HUES48 (cell line): Measurements from ENCODE around the gene PCYT2.
"Not testable (repeated sequence)": the region's sequence is repeated elsewhere in the genome, so short reads cannot be mapped to it uniquely, and the experiment has no call there.

ENCODE experiments used
- H3K27ac ChIP-seq: one replicate; pipeline ENCODE4 v1.7.0; 2013; ENCODE audit warnings: low read depth, low read length, inconsistent platforms
- H3K27me3 ChIP-seq: 2 replicates; pipeline ENCODE4 v1.6.1; 2013; ENCODE audit warnings: mild to moderate bottlenecking, low read length; ENCODE audit not compliant: control insufficient read depth, insufficient read depth
- H3K36me3 ChIP-seq: 2 replicates; pipeline ENCODE4 v1.6.1; 2013; ENCODE audit warnings: low read length; ENCODE audit not compliant: control insufficient read depth, insufficient read depth
- H3K4me1 ChIP-seq: 2 replicates; pipeline ENCODE4 v1.6.1; 2013; ENCODE audit warnings: mild to moderate bottlenecking, low read length; ENCODE audit not compliant: control insufficient read depth, insufficient read depth
- H3K4me3 ChIP-seq: 2 replicates; pipeline ENCODE4 v1.5.1; 2013; ENCODE audit warnings: mild to moderate bottlenecking, low read depth, low read length
- H3K9ac ChIP-seq: 2 replicates; pipeline ENCODE4 v1.6.1; 2013; ENCODE audit warnings: mild to moderate bottlenecking, low read depth, low read length, moderate library complexity
- H3K9me3 ChIP-seq: 2 replicates; pipeline ENCODE4 v1.6.1; 2013; ENCODE audit warnings: low read length; ENCODE audit not compliant: control insufficient read depth, insufficient read depth

Gene PCYT2

DNA sequence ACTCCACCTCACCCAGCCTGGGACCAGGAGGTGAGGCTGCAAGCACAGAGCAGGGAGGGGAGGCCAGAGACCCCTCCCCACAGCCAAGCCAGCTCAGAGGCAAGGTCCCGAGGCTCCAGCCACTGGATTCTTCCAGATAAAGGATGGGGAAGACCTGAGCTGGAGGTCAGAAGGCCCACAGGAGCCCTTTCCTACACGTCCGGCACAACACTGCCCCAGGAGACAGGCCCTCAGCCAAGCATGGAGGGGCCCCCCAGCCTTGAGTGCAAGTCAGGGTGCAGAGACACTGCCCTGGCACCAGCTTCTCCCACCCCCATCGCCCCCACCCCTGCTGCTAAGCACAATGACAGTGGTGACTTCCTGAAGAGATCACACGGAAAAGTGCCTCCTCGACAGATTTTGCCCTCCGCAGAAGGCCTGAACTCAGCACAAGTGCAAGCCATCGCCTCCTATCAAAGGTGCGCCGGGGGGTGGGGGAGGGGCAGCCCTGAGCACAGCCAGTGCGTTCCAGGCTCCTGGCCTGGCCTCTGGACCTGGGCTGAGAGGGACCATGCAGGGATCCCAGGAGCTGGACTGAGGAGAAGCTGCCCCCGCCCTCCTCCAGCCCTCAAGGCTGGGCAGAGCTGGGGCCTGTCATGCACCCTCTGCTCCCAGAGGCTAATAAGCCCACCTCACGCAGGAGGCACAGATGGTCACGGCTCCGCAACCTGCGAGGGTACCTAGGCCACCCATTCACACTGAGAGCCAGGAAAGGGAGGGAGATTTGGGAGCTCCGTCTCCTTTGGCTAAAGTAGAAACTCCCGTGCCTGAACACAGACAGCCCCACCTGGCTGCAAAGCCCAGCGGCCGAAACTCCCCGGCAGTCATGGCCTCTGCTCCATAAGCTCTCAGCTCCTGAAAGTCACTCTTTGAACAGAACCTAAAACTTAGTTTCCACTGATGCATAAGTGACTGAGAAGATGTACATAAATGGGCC is 13.6 kb upstream of the PCYT2 start:
- Histone ChIP-seq H3K4me1 (peaks cover 32% of the 10 kb centered on the region), H3K27ac (peak overlapping the region; percentile 93), H3K36me3 (peaks cover 30% of the 10 kb centered on the region), H3K9me3 (no peaks in the 10 kb centered on the region), H3K9ac (0 out of 2 replicates have a peak overlapping the region, but pooled peaks have one; percentile 24), H3K27me3 (peaks cover 12% of the 10 kb centered on the region; the same call in 1 of the 2 replicates), H3K4me3 (peak overlapping the region; percentile 44; the same call in 1 of the 2 replicates)

DNA sequence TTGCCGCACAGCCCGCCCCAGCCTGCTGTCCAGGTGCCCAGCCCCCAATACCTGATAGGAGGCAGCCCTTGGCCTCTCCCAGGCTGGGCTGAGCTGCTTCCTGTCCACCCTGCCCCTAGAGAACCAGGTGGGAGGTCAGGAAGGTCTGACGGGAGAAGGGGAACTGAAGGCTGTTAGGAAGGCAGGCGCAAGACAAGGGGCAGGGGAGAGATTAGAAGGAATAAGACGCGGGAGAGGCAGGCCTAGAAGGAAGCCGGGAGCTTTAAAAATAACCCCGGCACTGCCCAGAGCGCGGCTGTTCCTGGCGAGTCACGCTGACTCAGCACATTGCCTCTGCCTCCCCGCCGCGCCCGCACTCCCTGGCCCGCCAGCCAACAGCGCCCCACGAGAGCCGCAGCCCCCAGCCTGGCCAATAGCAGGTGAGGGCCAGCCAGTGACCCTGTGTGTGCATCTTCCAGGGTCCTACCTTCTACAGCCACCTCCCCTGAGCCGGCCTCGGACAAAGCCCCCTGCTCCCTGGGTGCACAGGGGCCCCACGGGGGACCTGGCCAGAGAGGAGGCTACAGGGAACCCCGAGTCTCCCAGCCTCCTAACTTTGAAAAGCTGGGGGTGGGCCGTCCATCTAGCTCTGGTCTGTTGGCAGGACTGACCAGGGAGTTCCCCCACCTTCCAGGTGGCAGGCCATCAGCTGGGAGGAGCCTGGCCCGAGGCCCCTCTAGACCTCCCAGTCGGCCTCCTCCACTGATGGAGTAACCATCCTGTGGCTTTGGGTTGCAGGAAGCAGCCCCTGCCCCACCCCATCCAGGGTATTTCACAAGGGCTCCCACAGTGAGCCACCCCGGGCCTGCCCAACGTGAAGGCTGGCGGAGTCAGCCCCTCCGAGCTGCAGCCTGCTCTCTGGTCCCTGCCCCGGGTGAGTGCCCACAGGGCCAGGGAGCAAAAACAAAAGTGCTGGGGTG is 12.4 kb upstream of the PCYT2 start:
- peak overlapping the region; percentile 56 for H3K9ac ChIP-seq
- H3K27me3 ChIP-seq, result peaks cover 4% of the 10 kb centered on the region; the same call in 1 of the 2 replicates
- H3K36me3 ChIP-seq, result peaks cover 39% of the 10 kb centered on the region
- peaks cover 32% of the 10 kb centered on the region for H3K4me1 ChIP-seq
- no peaks in the 10 kb centered on the region for H3K9me3 ChIP-seq
- peak overlapping the region; percentile 44; the same call in 1 of the 2 replicates for H3K4me3 ChIP-seq
- peak overlapping the region; percentile 93 for H3K27ac ChIP-seq

GRCh38 chr17:81922566-81923301 is 11.5 kb upstream of the PCYT2 start:
- Histone ChIP-seq H3K27me3 (no peaks in the 10 kb centered on the region), H3K9ac (no peak overlapping the region), H3K4me3 (peak overlapping the region; percentile 44; the same call in 1 of the 2 replicates), H3K4me1 (peaks cover 32% of the 10 kb centered on the region), H3K9me3 (no peaks in the 10 kb centered on the region), H3K36me3 (peaks cover 39% of the 10 kb centered on the region), H3K27ac (peak overlapping the region; percentile 93)

DNA sequence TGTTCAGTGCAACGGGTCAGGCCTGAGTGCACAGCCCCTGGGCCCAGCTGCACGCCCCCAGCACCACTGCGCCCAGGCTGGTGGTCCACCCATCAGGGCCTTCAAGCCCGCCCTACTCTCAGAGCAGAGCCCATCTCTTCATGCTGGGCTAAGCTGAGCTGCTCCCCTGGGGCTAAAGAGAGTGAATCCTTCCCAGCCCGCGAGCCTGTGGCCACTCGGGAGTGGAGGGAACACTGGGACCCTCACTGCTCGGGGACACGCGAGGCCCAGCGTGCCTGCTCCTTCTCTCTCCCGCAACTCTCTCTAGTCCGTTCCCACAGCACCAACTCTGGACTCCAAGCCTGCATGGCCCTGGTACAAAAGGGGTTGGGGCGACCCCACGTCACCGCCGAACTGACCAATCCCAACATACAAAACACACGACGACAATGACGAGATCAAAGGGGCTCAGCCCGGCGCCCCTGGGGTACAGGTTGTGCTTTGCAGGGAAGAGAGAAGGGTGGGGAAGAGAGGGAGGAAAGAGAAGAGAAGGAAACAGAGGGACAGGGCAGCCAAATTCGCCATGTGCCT is 10.9 kb upstream of the PCYT2 start:
- Histone ChIP-seq H3K36me3 (peaks cover 39% of the 10 kb centered on the region), H3K27ac (no peak overlapping the region), H3K27me3 (no peaks in the 10 kb centered on the region), H3K4me1 (peaks cover 34% of the 10 kb centered on the region), H3K9ac (no peak overlapping the region), H3K4me3 (no peak overlapping the region), H3K9me3 (no peaks in the 10 kb centered on the region)

GRCh38 chr17:81921537-81921862 is 10.3 kb upstream of the PCYT2 start:
- Histone ChIP-seq H3K4me1 (peaks cover 39% of the 10 kb centered on the region), H3K9me3 (no peaks in the 10 kb centered on the region), H3K4me3 (no peak overlapping the region), H3K27me3 (no peaks in the 10 kb centered on the region), H3K36me3 (peaks cover 39% of the 10 kb centered on the region), H3K27ac (no peak overlapping the region), H3K9ac (no peak overlapping the region)

DNA sequence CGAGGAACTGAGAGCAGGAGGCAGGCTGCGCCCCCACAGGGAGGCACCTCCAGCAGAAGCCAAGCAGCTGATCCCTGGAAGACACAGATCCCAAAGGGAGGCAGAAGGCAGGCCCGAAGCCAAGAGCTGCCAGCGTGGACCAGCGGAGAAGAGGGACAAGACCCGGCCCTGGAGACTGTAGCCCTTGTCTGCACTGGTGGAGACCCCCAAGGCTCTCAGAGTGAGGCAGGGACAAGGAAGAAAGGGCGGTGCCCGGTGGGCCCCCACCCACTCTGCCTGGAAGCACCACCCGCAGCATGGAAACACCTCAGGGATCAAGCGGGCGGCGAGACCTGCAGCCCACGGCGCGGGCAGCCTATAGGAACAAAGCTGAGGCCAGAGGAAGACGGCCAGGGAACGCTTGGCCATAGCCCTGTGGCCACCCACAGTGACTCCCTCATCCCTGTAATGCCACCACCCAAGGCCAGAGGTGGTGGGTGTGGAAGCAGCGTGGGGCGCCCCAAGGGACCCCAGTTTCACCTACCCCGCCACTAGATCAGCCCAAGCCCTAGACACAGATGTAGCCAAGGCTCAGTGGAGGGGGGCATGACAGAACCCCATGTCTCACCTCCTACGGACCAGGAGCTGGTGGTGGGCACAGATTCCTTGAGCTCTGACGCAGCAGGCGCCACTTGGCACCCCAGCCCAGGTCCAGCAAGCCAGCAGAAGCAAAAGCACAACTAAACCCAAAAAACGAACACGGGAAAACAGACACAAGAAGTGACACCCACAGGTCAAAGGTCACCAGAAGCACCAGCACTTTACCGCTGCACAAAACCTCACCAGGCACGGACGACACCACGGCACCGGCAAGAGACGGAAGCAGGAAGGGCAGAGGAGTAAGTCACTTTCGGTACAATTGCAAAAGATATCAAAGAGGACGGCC is 9.7 kb upstream of the PCYT2 start:
- Histone ChIP-seq H3K27me3 (no peaks in the 10 kb centered on the region), H3K9ac (no peak overlapping the region), H3K4me3 (no peak overlapping the region), H3K4me1 (peaks cover 33% of the 10 kb centered on the region), H3K36me3 (peaks cover 41% of the 10 kb centered on the region), H3K9me3 (no peaks in the 10 kb centered on the region), H3K27ac (no peak overlapping the region)

DNA sequence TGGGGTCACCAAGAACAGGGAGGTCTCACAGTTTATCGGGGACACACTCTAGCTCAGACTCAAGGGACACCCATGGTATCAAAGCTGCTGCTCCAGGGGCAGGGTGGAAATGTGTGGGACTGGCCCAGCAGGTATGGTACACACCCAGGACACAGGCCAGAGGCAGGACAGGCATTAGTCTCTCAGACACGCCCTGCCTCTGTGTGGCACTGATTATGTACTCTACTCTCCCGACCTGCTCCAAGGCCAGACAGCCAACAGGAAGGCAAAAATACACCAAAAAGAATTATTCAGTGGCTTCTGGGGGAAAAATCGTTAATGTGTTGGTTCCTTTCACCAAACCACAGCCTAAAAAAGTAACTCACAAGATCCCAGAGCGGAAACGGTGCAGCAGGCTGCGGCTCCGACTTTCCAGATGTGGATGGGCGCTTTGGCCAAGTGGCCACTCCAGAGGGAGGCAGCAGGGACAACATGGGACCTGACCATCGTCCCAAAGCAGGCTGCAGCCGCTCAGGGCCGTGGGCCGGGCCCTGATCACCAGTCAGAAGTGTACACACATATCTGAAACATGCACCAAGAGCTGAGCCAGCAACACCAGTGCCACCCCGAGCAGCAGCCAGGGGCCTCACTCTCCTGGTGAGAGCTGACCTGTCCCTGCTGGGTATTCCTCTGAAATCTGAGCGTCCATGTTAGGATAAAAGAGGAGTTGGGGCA is 7.8 kb upstream of the PCYT2 start:
- H3K27me3 ChIP-seq, result no peaks in the 10 kb centered on the region
- peaks cover 60% of the 10 kb centered on the region for H3K36me3 ChIP-seq
- H3K9me3 ChIP-seq, result no peaks in the 10 kb centered on the region
- H3K27ac ChIP-seq, result no peak overlapping the region
- no peak overlapping the region for H3K9ac ChIP-seq
- no peak overlapping the region for H3K4me3 ChIP-seq
- H3K4me1 ChIP-seq, result peaks cover 19% of the 10 kb centered on the region

DNA sequence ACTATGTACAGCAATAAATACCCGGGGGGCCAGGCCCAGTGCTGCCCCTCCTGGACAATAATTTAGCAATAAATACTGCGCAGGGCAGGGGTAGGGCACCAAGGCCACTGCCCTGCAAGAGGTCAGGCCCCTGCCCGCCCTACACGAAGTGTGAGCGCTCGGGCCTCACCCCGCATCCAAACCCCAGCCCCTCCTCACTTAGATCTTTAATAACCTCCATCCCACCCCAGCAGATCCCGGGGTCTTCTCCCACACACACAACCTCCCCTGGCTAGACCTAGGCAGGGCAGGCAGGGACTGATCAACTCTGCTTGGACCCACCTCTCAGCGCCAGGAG is 7.1 kb upstream of the PCYT2 start:
- H3K4me1 ChIP-seq, result peaks cover 12% of the 10 kb centered on the region
- not testable (repeated sequence) for H3K27ac ChIP-seq, H3K27me3 ChIP-seq, H3K9me3 ChIP-seq, H3K9ac ChIP-seq
- peaks cover 67% of the 10 kb centered on the region for H3K36me3 ChIP-seq
- peak overlapping the region; percentile 83; the same call in 1 of the 2 replicates for H3K4me3 ChIP-seq

- Histone ChIP-seq H3K4me1 (peaks cover 8% of the 10 kb centered on the region), H3K9me3 (no peaks in the 10 kb centered on the region), H3K27ac (peak within 1 kb of the TSS; percentile 66), H3K4me3 (peak within 1 kb of the TSS; percentile 83), H3K27me3 (no peaks in the 10 kb centered on the region), H3K36me3 (peaks cover 71% of the 10 kb centered on the region), H3K9ac (peak within 1 kb of the TSS; percentile 72)
Measured at GRCh38 chr17:81917565-81918332, 6.5 kb upstream of the PCYT2 start, which contains the start of gene SIRT7. TSS of gene SIRT7 (minus strand) at chr17:81918176. CDS start at chr17:81918131, 45 bp downstream.
